ENCODE results near the gene SAA4.

DNA sequence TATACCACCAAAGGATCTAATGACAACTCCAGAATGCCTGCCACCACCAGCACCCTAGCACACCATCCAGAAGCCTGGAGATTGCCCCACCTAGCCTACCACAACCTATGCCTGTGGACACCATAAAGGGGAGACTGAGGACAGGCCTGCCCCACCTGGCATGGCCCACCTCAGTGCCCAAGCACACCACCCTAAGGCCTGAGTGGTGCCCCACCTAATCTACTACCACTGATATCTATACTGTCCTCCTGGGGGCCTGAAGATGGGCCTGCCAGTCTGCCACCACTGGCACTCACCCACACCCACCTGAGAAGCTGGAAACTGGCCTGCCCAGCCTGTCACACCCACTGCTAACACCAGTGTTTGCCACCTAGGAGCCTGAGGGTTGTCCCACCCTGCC, 31.8 kb downstream of the SAA4 start:
- TF ChIP-seq, protein P1, sequence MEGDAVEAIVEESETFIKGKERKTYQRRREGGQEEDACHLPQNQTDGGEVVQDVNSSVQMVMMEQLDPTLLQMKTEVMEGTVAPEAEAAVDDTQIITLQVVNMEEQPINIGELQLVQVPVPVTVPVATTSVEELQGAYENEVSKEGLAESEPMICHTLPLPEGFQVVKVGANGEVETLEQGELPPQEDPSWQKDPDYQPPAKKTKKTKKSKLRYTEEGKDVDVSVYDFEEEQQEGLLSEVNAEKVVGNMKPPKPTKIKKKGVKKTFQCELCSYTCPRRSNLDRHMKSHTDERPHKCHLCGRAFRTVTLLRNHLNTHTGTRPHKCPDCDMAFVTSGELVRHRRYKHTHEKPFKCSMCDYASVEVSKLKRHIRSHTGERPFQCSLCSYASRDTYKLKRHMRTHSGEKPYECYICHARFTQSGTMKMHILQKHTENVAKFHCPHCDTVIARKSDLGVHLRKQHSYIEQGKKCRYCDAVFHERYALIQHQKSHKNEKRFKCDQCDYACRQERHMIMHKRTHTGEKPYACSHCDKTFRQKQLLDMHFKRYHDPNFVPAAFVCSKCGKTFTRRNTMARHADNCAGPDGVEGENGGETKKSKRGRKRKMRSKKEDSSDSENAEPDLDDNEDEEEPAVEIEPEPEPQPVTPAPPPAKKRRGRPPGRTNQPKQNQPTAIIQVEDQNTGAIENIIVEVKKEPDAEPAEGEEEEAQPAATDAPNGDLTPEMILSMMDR (IDR thresholded peaks at IDR 0.05): no peak
- TF ChIP-seq POLR2A (IDR thresholded peaks at IDR 0.05): no peak
